Measurements from ENCODE around the gene CA9.
"Not testable (repeated sequence)": the region's sequence is repeated elsewhere in the genome, so short reads cannot be mapped to it uniquely, and the experiment has no call there.

CA9 gene

GRCh38 chr9:35673132-35674024 lies at the start of gene CA9:
Gene CA9, plus strand, starts transcription at chr9:35673928. Its CDS starts 32 bp downstream, at chr9:35673960.
- in situ Hi-C loops (cut with MboI; ENCODE audit: low sequenced_read_pairs), result no loop called here

- in situ Hi-C loops (cut with MboI; ENCODE audit: low sequenced_read_pairs), result no loop called here
These were observed 46.2 kb upstream of the CA9 start for GRCh38 chr9:35627575-35627974.

DNA sequence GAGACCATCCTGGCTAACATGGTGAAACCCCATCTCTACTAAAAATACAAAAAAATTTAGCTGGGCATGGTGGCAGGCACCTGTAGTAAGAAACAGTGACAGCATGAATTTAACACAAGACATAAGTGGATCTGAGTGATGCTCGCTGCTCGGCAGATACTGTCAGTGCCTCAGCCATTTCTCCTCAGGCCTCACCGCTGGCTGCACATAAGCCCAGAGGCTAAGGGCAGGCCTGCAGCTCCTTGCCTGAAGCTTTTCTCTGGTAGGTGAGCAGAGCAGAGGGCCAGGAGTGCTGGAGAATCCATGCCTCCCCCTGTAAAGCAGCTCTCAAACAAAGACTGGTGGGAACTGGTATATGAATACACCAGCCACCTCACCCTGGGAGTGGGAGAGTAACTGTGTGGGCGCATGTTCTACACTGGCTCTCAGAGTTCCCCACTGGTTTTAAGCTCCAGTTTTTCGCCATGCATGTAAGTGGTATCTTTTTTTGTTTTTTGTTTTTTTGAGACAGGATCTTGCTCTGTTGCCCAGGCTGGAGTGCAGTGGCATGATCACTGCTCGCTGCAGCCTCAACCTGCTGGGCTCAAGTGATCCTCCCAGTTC lies 45.2 kb upstream of the CA9 start:
- in situ Hi-C loops (cut with MboI; ENCODE audit: low sequenced_read_pairs), result no loop called here

DNA sequence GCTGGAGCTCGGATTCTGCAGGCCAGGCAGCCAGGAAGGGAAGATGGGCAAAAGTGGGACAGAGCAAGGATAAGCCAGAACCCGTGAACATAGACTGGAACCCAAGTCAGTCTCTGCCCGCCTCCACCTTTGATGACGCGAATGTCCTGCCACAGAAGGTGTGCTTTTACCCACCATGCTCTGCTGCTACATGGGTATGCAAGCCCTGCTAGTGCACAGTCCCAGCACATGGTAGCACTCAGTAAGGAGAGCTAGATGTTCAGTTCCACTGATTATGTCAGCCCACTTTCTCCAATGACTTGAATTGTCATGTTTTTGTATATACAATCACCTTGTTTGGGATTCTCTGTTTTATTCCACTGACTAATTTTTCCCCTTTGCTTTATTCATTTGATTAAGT lies 44.1 kb upstream of the CA9 start:
- in situ Hi-C loops (cut with MboI; ENCODE audit: low sequenced_read_pairs), result no loop called here

DNA sequence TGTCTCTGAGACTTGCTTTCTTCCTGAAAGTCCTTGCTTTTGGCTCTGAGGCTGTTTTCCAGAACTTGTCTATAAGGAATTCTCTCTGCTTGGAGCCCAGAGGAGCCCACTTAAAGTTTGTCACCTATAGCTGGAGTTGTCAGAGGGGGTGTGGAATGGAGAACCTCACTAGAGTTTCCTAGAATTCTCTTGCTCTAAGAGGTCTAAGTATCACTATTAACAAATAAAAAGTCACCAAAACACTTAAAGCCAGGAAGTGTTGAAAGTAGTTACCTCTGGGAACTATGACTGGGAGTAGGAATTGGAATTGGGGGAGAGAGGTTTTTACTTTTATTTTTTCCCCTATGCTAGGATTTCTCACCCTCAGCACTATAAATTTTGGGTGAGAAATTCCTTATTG lies 38.0 kb upstream of the CA9 start:
- in situ Hi-C loops (cut with MboI; ENCODE audit: low sequenced_read_pairs), result no loop called here

- in situ Hi-C loops (cut with MboI; ENCODE audit: low sequenced_read_pairs), result no loop called here
These were observed 37.4 kb upstream of the CA9 start for GRCh38 chr9:35636135-35636876.

GRCh38 chr9:35636877-35637246 lies 36.9 kb upstream of the CA9 start:
- in situ Hi-C loops (cut with MboI; ENCODE audit: low sequenced_read_pairs), result not testable (repeated sequence)

DNA sequence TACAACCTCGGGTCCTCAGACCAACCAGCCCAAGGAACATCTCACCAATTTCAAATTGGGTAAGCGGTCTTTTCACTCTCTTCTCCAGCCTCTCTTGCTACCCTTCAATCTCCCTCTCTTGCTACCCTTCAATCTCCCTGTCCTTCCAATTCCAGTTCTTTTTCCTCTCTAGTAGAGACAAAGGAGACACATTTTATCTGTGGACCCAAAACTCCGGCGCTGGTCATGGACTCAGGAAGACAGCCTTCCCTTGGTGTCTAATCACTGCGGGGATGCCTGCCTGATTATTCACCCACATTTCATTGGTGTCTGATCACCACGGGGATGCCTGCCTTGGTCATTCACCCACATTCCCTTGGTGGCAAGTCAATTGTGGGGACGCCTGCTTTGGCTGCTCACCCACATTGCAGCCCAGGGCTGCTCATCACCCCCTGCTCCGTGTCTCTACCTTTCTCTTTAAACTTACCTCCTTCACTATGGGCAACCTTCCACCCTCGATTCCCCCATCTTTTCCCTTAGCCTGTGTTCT lies 36.2 kb upstream of the CA9 start:
- in situ Hi-C loops (cut with MboI; ENCODE audit: low sequenced_read_pairs), result not testable (repeated sequence)

DNA sequence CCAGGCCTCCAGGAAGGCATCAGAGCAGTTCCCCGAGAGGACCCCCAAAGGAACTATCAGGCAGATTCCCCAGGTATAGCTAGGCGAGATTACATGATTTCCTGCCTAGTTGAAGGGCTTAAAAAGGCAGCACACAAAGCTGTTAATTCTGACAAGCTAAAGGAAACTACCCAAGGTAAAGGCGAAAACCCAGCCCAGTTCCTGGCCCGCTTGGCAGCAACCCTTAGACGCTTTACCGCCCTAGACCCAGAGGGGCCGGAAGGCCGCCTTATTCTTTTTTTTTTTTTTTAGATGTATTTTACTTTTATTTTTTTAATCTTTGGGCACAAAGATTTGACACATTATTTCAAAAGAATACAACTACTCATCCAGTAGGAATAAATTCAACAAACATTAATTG lies 35.0 kb upstream of the CA9 start:
- in situ Hi-C loops (cut with MboI; ENCODE audit: low sequenced_read_pairs), result not testable (repeated sequence)

DNA sequence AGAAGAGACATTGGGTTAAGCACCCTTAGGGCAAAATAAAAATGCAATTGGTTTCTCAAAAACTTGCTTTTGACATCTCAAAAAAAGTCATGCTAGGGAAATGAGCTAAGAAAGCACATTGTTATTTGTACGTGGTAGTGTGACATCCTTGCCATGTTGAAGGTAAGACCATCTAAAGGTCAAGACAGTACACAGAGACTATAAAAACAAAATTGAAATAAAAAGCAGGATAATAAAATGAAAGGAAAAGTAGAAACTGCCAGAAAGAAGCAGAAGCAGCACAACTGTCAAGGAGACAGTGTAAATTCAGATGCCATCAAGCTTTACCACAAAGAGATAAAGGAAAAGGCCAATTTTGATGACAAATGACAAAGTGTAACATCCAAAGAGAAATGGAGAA lies 34.5 kb upstream of the CA9 start:
- in situ Hi-C loops (cut with MboI; ENCODE audit: low sequenced_read_pairs), result not testable (repeated sequence)

DNA sequence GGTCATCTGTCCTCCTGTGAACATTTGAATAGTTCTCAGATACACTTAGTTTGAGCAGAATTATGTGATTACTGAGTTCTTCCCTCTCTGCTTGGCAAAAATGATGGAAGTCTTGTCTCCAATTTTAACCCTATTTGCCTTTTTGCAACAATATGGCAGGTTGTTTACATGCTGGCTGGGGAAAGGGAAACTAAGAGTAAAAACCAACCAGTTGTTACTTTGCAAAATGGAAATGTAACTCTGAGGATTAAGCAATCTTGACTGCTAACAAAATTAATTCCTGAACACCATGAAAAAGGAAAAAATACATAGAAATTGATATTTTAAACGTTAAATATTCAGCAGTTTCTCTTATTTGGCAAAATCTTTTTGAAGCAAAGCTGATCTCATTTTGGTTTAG lies 34.1 kb upstream of the CA9 start:
- in situ Hi-C loops (cut with MboI; ENCODE audit: low sequenced_read_pairs), result no loop called here

DNA sequence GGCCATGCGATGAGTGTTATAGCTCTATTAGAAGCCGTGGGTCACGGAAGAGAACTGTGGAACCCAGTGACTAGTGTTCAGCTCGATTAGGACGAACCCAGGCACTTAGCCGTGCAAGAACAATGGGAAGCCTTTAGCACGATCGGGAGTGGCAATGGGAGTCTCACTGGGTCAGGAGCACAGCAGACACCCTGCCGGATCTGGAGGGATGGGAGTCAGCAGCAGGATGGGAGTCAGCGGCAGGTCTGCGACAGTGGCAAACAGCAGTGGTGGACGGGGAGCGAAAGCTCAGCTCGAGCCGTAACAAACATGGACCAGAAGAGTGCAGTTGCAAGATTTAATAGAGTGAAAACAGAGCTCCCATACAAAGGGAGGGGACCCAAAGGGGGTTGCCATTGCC lies 33.3 kb upstream of the CA9 start:
- in situ Hi-C loops (cut with MboI; ENCODE audit: low sequenced_read_pairs), result not testable (repeated sequence)

GRCh38 chr9:35641478-35641877 lies 32.2 kb upstream of the CA9 start:
- in situ Hi-C loops (cut with MboI; ENCODE audit: low sequenced_read_pairs), result not testable (repeated sequence)

DNA sequence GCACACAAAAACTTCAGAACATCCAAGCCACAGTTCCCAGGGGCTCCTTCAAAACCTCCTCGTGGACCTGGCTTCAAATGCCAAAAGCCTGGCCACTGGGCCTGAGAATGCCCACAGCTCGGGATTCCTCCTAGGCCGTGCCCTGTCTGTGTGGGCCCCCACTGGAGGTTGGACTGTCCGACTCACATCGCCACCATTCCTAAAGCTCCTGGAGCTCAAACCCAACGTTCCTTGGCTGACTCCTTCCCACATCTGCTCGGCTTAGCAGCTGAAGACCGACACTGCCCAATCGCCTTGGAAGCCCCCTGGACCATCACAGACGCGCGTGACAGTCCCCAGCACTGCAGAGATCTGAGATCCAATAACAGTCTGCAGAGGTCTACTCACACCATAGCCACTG lies 30.7 kb upstream of the CA9 start:
- in situ Hi-C loops (cut with MboI; ENCODE audit: low sequenced_read_pairs), result no loop called here

GRCh38 chr9:35645736-35646135 lies 28.0 kb upstream of the CA9 start:
- in situ Hi-C loops (cut with MboI; ENCODE audit: low sequenced_read_pairs), result not testable (repeated sequence)

GRCh38 chr9:35646153-35646532 lies 27.6 kb upstream of the CA9 start:
- in situ Hi-C loops (cut with MboI; ENCODE audit: low sequenced_read_pairs), result no loop called here

- in situ Hi-C loops (cut with MboI; ENCODE audit: low sequenced_read_pairs), result no loop called here
These were observed 27.0 kb upstream of the CA9 start for GRCh38 chr9:35646533-35647265.

- in situ Hi-C loops (cut with MboI; ENCODE audit: low sequenced_read_pairs), result no loop called here
These were observed 24.0 kb upstream of the CA9 start for GRCh38 chr9:35649431-35650340.

GRCh38 chr9:35650341-35651158 lies 23.2 kb upstream of the CA9 start, which contains the start of gene SIT1:
Gene SIT1, minus strand, starts transcription at chr9:35650931. Its CDS starts 78 bp downstream, at chr9:35650853.
- in situ Hi-C loops (cut with MboI; ENCODE audit: low sequenced_read_pairs), result no loop called here
